Kidney epithelial cell (primary cell): ENCODE data around the gene YKT6. TPM values are rescaled to one million over a fixed set of nuclear protein-coding genes. Genes with fewer than 3 reads are reported as not detected.
A peak's percentile ranks its signal among the peaks of the same experiment; 100 is the strongest.

Experiments
- DNase-seq: peaks from one replicate; pipeline ENCODE4 v3.0.0-alpha.2; 2010; ENCODE audit warnings: low read depth
- H3K27me3 ChIP-seq: 2 replicates; pipeline ENCODE4 v1.6.0; 2011; ENCODE audit warnings: low read length; ENCODE audit not compliant: control insufficient read depth, insufficient read depth
- H3K36me3 ChIP-seq: 2 replicates; pipeline ENCODE4 v1.5.1; 2011; ENCODE audit warnings: low read length; ENCODE audit not compliant: control insufficient read depth, insufficient read depth
- H3K4me3 ChIP-seq: 2 replicates; pipeline ENCODE4 v1.5.1; 2011; ENCODE audit warnings: low read depth, mild to moderate bottlenecking, control low read depth, low read length
- total RNA-seq: library from RNA; depleted of rRNA; stranded (reverse); fragments of >200 nt; gene quantifications from 2 replicates; pipeline ENCODE4 v1.2.3, GENCODE V29; 2015
- TF ChIP-seq, protein P1 (sequence below): IDR thresholded peaks from 2 replicates; pipeline ENCODE4 v1.5.1; 2011; ENCODE audit warnings: mild to moderate bottlenecking, moderate library complexity, low read length, control low read depth, inconsistent platforms; ENCODE audit not compliant: insufficient read depth, poor library complexity, severe bottlenecking

Gene YKT6
- total RNA-seq, 1 donor from 2014 or later = 124 TPM

DNA sequence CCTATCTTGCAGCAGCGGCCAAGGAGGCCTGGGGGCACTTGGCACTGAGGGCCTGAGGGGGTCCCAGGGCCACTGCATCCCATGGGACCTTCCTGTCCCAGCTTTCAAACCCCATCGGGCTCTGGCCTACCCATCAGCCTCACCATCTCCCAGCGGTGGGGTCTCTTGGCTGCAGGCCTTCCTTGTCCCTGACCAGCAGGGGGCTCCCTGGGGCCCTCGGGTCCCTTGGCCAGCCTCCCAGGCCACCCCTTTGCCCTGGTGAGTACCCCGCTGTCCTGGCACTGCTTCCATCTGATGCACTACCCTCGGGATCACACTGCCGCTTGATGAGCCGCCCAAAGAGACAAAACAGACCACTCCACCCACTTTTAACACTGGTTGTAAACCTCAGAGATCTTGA is 43.5 kb downstream of the YKT6 start:
- Histone ChIP-seq H3K27me3 (peaks cover 2% of the 10 kb centered on the region), H3K4me3 (no peak overlapping the region), H3K36me3 (no peaks in the 10 kb centered on the region)
- TF ChIP-seq, protein P1, sequence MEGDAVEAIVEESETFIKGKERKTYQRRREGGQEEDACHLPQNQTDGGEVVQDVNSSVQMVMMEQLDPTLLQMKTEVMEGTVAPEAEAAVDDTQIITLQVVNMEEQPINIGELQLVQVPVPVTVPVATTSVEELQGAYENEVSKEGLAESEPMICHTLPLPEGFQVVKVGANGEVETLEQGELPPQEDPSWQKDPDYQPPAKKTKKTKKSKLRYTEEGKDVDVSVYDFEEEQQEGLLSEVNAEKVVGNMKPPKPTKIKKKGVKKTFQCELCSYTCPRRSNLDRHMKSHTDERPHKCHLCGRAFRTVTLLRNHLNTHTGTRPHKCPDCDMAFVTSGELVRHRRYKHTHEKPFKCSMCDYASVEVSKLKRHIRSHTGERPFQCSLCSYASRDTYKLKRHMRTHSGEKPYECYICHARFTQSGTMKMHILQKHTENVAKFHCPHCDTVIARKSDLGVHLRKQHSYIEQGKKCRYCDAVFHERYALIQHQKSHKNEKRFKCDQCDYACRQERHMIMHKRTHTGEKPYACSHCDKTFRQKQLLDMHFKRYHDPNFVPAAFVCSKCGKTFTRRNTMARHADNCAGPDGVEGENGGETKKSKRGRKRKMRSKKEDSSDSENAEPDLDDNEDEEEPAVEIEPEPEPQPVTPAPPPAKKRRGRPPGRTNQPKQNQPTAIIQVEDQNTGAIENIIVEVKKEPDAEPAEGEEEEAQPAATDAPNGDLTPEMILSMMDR = peak; percentile 52
- no peak for DNase-seq

- TF ChIP-seq, protein P1 = no peak
- Histone ChIP-seq H3K36me3 (no peaks in the 10 kb centered on the region), H3K4me3 (no peak overlapping the region), H3K27me3 (peaks cover 2% of the 10 kb centered on the region)
- DNase-seq = no peak
Observed at GRCh38 chr7:44246396-44247113, 45.8 kb downstream of the YKT6 start.

- no peaks in the 10 kb centered on the region for H3K36me3 ChIP-seq
- TF ChIP-seq, protein P1 = no peak
- DNase-seq = no peak
Observed at GRCh38 chr7:44247868-44248651, 47.3 kb downstream of the YKT6 start.

DNA sequence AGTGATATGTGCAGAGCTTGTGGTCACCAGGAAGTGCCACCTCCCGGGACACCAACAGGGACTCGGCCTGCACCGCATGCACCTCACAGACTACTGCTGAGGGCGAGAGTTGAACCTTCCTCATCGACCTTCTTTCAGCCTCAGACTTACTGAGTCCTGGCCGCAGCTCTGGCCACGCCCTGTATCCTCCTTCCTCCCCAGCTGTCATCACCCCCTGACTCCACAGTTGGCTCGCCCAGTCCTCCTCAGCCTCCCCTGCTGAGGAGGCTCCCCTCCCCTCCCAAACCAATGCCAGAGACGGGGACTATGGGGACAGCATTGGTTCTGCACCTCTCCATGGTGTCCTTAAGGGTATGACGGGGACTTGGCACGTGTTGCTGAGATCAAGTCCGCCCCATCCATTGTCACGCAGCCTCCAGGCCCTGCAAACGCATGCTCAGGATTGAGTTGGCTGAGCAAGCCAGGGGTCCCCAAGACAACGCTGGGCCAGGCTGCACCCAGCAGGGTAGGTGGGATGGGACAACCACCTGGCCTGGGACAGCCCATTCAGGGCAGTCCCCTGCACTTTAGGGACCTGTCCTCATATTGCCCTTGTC is 49.0 kb downstream of the YKT6 start:
- TF ChIP-seq, protein P1 = no peak
- H3K27me3 ChIP-seq = peaks cover 2% of the 10 kb centered on the region
- DNase-seq = no peak

More at GRCh38 chr7:44247868-44248651, 47.3 kb downstream of the YKT6 start:
- Histone ChIP-seq H3K27me3 (peaks cover 2% of the 10 kb centered on the region), H3K4me3 (no peak overlapping the region)

GRCh38 chr7:44251269-44251668 is 50.5 kb downstream of the YKT6 start:
- DNase-seq = no peak
- H3K36me3 ChIP-seq = no peaks in the 10 kb centered on the region
- TF ChIP-seq, protein P1 = no peak
- H3K4me3 ChIP-seq = no peak overlapping the region
- peaks cover 2% of the 10 kb centered on the region for H3K27me3 ChIP-seq

More for the DNA sequence above, 49.0 kb downstream of the YKT6 start:
- Histone ChIP-seq H3K4me3 (no peak overlapping the region), H3K36me3 (no peaks in the 10 kb centered on the region)
